GM12864 (cell line): ENCODE measurements around the gene RNF214.
A peak's percentile ranks its signal among the peaks of the same experiment; 100 is the strongest.
"Not testable (repeated sequence)": the region's sequence is repeated elsewhere in the genome, so short reads cannot be mapped to it uniquely, and the experiment has no call there.

Experiments
- DNase-seq: peaks from one replicate; pipeline ENCODE4 v3.0.0-alpha.2; 2011; ENCODE audit warnings: low read depth
- H3K4me3 ChIP-seq: 2 replicates; pipeline ENCODE4 v1.5.1; 2011; ENCODE audit warnings: mild to moderate bottlenecking, low read depth, low read length, control low read depth
- CTCF ChIP-seq: IDR thresholded peaks from 2 replicates; pipeline ENCODE4 v1.5.1; 2011; ENCODE audit warnings: low read depth, mild to moderate bottlenecking, moderate library complexity, low read length, control low read depth, inconsistent platforms; ENCODE audit errors: missing control alignments

The RNF214 gene

GRCh38 chr11:117232092-117232878 lies at the start of gene RNF214:
Gene RNF214, plus strand, starts transcription at chr11:117232671. Its CDS starts 1,602 bp downstream, at chr11:117234273.
- TF ChIP-seq CTCF = peak; percentile 82
- DNase-seq = no peak
- H3K4me3 ChIP-seq = peak within 1 kb of the TSS; percentile 96

GRCh38 chr11:117183178-117183577 lies 49.3 kb upstream of the RNF214 start:
- not testable (repeated sequence) for DNase-seq, H3K4me3 ChIP-seq

GRCh38 chr11:117183724-117184349 lies 48.6 kb upstream of the RNF214 start:
- H3K4me3 ChIP-seq = no peak overlapping the region
- no peak for TF ChIP-seq CTCF
- no peak for DNase-seq

GRCh38 chr11:117185736-117186430 lies 46.6 kb upstream of the RNF214 start:
- TF ChIP-seq CTCF = no peak
- no peak overlapping the region for H3K4me3 ChIP-seq
- peak; percentile 30 for DNase-seq

GRCh38 chr11:117186431-117186761 lies 46.1 kb upstream of the RNF214 start:
- H3K4me3 ChIP-seq = no peak overlapping the region
- no peak for DNase-seq
- no peak for TF ChIP-seq CTCF

- no peak overlapping the region for H3K4me3 ChIP-seq
- TF ChIP-seq CTCF = no peak
- DNase-seq = no peak
Observed at GRCh38 chr11:117187007-117187406, 45.5 kb upstream of the RNF214 start.

GRCh38 chr11:117187428-117187798 lies 45.1 kb upstream of the RNF214 start:
- TF ChIP-seq CTCF = no peak
- no peak overlapping the region for H3K4me3 ChIP-seq
- no peak for DNase-seq
